GM19193 (cell line): ENCODE results near the gene GALNTL6.

Experiments
- POLR2A ChIP-seq: IDR thresholded peaks from 4 replicates; pipeline ENCODE4 v1.6.1; 2011; ENCODE audit not compliant: insufficient read depth, insufficient read length; ENCODE audit errors: extremely low read depth

Gene GALNTL6

GRCh38 chr4:172344308-172344938, 531.2 kb downstream of the GALNTL6 start:
- TF ChIP-seq POLR2A = no peak

GRCh38 chr4:172348426-172348825, 535.2 kb downstream of the GALNTL6 start:
- no peak for TF ChIP-seq POLR2A

- no peak for TF ChIP-seq POLR2A
Measured at GRCh38 chr4:172352356-172352755, 539.2 kb downstream of the GALNTL6 start.

GRCh38 chr4:172356016-172356415, 542.8 kb downstream of the GALNTL6 start:
- TF ChIP-seq POLR2A = no peak

- no peak for TF ChIP-seq POLR2A
Measured at GRCh38 chr4:172357006-172357540, 543.9 kb downstream of the GALNTL6 start.

GRCh38 chr4:172362569-172362968, 549.4 kb downstream of the GALNTL6 start:
- TF ChIP-seq POLR2A = no peak

- no peak for TF ChIP-seq POLR2A
Measured at GRCh38 chr4:172369471-172369959, 556.3 kb downstream of the GALNTL6 start.

- no peak for TF ChIP-seq POLR2A
Measured at GRCh38 chr4:172377486-172378140, 564.4 kb downstream of the GALNTL6 start.

GRCh38 chr4:172379834-172380233, 566.6 kb downstream of the GALNTL6 start:
- TF ChIP-seq POLR2A = no peak

GRCh38 chr4:172390331-172390730, 577.1 kb downstream of the GALNTL6 start:
- no peak for TF ChIP-seq POLR2A

- TF ChIP-seq POLR2A = no peak
Measured at GRCh38 chr4:172392741-172393140, 579.5 kb downstream of the GALNTL6 start.

- no peak for TF ChIP-seq POLR2A
Measured at GRCh38 chr4:172393220-172393619, 580.0 kb downstream of the GALNTL6 start.

- no peak for TF ChIP-seq POLR2A
Measured at GRCh38 chr4:172404676-172405075, 591.5 kb downstream of the GALNTL6 start.

- TF ChIP-seq POLR2A = no peak
Measured at GRCh38 chr4:172410363-172410762, 597.2 kb downstream of the GALNTL6 start.

GRCh38 chr4:172411149-172411548, 597.9 kb downstream of the GALNTL6 start:
- no peak for TF ChIP-seq POLR2A
